ENCODE data around the gene LMX1B.
A peak's percentile ranks its signal among the peaks of the same experiment; 100 is the strongest.
"Not testable (repeated sequence)": the region's sequence is repeated elsewhere in the genome, so short reads cannot be mapped to it uniquely, and the experiment has no call there.

Gene LMX1B

DNA sequence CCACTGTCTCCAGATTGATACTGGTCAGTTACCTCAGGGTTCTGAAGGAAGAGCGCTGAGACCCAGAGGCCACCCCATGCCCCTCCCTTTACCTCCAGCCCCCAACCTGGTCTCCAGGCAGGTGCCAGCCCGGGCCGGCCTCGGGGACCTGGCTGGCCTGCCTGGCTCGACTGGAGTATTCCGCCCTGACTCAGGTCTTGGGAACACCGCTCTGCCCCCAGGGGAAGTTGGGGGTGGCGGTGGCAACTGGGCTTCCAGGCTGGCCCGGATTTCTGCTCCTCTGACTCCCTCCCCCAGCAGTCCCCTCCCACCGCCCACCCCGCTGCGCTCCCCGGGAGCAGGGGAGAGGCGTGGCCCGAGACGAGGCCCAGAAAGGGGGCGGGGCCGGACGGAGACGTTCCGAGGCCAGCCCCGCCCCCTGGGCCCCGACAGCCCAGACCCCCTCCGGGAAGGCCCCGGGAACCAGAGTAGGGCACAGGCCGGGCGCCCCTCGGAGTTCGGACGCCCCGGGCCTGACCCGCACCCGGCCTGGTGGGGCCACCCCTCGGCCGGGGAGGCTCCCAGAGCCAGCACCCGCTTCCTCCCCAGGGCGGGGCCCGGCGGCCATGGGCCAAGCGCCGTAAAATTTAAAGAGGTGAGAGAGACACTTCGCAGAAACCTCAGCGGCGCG lies 108.7 kb downstream of the LMX1B start:
- peak; percentile 64 for DNase-seq

- peak; percentile 41 for DNase-seq
Measured at GRCh38 chr9:126722922-126723806, 109.4 kb downstream of the LMX1B start.

GRCh38 chr9:126723807-126724172 lies 110.1 kb downstream of the LMX1B start:
- no peak for DNase-seq

DNA sequence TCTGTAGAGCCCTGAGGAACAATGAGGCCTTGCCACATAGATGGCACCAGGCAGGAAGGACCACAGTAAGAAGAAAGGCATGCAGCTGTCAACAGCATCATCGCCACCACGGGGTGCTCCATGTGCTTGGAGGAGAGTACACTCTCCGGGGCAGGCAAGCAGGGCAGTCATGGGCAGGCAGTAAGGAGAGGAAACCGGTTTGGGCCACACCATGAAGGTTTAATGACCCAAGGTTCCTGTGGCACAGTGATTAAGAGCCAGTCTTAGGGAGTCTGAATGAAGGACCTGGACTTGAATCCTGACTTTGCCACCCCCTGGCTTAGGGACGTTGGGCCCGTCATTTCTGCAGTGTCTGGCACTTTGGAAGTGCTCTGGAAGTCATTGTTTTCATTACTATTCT lies 110.5 kb downstream of the LMX1B start:
- no peak for DNase-seq

- DNase-seq: not testable (repeated sequence)
Measured at GRCh38 chr9:126725485-126725884, 111.8 kb downstream of the LMX1B start.

DNA sequence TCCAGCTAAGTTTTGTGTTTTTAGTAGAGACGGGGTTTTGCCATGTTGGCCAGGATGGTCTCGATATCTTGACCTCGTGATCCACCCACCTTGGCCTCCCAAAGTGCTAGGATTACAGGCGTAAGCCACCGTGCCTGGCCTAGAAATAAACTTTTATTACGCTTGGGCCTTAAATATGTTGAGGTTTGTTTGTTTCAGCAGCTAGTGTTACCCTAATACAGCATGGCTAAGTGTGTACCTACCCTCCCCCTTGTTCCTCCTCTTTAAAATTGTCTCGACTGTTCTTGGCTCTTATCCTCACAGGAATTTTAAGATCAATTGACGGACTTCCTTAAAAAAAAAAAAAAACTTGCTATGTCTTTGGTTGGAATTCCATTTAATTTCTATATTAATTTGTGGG lies 114.5 kb downstream of the LMX1B start:
- not testable (repeated sequence) for DNase-seq

DNA sequence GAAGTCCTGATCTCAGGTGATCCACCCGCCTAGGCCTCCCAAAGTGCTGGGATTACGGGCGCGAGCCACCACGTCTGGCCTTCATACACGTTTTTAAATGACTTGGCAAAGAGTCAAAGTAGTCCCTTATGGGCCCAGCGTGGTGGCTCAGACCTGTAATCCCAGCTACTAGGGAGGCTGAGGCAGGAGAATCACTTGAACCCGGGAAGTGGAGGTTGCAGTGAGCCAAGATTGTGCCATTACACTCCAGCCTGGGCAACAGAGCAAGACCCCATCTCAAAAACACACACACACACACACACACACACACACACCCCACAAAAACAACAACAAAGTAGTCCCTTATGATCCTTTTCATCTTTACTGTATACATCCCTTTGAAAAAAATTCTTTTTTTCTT lies 116.9 kb downstream of the LMX1B start:
- DNase-seq: not testable (repeated sequence)

DNA sequence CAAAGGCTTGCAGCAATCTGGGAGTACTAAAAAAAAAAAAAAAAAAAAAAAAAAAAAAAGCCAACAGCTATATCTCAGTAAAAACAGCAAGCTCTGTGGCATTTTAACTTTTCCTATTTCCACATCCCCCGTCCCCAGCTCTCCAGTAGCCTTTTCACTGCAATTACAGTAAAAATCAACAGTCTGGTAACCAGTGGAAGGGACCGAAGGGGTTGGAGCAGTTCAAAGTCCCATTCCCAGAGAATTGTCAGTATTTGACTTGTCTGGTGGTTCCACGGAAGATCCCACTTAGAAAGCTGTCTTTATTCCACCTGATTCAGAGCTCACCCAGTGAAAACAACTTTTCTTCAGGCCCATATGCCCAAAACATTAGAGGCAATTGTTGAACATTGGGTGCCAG lies 119.3 kb downstream of the LMX1B start:
- no peak for DNase-seq

DNA sequence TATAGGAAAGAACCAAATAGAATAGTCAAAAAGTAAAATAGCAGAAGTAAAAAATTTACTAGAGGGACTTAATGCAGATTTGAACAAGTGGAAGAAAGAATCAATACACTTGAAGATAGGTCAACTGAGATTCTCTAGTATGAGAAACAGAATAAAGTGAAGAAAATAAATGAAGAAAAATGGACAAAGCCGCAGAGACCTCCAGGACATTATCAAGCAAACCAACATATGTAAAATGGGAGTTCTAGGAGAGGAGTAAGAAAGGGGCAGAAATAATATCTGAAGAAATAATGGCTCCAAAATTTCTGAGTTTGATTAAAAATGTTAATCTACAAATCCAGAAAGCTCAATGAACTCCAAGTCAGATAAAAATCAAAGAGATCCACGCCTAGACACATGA lies 121.1 kb downstream of the LMX1B start:
- no peak for DNase-seq

- no peak for DNase-seq
Measured at GRCh38 chr9:126735482-126735881, 121.8 kb downstream of the LMX1B start.

DNA sequence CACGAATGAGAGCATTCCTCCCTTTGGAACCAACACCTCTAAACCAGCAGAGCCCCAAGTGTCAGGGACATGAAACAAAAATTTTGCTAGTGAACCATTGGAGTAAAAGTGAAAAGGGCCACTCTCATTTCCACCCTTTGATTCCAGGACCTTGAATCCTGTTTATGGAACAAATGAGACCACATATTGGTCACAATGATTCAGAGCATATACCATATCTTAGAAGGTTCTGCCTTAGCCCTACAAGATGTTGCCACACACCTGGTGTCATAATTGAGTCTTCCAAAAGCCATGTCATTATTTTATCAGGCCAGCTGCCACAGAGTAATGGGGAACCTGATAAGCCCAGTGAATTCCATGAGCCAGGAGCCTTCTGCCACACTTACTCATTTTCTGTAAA lies 124.8 kb downstream of the LMX1B start:
- DNase-seq: no peak

DNA sequence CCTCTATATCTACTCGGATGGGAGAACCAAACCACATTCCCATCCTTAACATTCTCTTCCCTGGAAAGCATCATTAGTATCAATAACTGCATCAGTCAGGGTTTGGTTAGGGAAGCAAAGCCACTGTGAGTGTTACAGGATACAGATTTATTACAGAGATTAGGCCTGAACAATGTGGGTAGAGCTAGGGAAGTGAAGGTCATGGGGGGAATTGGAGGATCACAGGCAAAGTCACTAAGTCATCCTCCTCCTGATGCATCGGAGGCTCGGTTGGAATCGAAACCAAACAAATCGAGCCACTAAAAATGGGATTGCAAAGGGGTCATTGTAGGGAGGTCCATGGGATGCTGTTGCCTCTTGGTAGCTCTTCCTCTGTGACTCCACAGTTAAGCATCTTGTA lies 129.3 kb downstream of the LMX1B start:
- no peak for DNase-seq

DNA sequence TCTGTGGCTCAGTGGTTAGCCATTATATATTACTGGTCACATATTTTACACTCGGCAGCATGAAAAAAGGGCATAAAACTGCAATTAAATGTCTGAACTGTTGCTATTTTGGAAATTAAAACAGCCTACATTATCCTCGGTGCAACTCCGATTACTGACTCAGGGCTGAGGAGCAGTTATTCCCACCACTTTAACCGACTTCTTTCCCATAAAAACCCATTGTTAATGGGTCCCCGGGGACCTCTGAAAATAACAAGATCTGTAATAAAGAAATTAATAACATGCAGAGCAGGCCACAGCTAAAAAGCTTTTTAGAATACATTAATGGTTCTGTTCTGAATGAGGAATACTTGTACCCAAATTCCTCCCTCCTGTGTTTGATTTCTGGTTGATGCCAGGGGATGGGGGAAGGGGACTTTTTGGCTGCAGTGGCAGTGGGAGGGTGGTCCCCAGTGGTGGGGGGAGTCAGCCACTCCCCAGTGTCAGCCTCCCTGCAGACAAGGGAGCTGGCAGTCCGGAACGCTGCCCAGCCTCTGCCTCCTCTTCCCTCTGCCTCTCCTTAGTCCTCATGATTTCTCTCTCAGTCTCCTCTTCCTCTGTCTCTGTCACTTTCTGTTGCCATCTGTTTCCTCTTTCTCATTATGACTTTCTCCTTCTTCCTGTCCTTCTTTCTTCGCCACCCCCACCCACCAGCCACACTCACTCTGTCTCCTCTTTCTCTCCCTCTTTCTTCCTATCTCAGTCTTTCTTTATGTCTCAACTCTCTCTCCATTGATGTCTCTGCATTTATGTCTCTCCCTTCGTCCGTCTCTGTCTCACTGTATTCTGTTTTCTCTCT lies 132.1 kb downstream of the LMX1B start:
- no peak for DNase-seq
